NCI-H1417 (cell line): ENCODE data around the gene COL8A2.

ENCODE experiments used
- DNase-seq, 3 experiments: peaks; one replicate each; lab custom pipeline; 2025; lab: John Stamatoyannopoulos, UW

Gene COL8A2

DNA sequence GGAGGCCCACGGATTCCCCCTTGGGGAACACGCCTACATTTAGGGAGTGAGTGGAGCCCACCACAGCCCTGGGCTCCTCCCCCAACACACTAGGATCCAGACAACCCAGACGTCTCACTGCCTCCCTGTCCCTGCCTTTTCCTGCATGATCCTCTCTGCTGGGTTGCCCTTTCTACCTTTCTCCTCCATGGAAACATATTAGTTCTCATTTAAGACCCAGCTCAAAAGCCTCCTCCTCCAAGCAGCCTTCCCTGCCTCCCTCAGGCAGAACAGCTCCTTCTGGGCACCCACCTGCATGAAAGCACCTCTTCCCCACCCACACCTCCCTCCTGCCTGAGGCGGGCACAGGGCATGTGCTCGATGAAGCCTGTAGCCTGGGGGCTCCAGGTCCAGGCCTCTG, 10.7 kb downstream of the COL8A2 start:
- no peak for DNase-seq

GRCh38 chr1:36112823-36113222, 12.2 kb downstream of the COL8A2 start:
- no peak for DNase-seq

GRCh38 chr1:36111151-36111550, 13.9 kb downstream of the COL8A2 start:
- DNase-seq = no peak

DNA sequence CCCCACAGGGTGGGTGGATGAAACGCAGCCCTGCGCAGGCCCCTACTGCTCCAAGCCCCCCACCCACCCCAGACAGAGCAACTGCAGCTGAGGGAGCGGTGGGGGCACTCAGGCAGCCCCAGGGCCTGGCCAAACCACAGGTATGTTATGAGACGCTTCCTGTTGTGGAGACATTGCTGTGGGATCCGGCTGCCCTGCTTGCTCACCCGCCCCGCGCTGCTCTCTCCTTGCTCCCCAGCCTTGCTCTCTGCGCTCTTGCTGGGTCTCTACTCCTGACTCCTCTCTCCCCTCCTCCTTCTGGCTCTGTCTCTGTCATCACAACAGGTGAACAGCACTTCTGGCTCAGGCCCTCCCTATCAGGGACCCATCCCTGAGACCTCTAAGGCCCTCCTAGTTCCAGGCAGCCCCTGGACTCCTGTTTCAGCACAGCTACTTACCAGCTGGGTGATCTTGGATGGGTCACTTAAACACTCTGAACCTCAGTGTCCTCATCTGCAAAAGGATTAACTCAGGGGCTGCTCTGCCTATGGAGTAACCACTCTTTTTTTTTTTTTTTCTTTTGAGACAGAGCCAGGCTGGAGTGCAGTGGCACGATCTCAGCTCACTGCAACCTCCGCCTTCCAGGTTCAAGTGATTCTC, 15.9 kb downstream of the COL8A2 start:
- no peak for DNase-seq

DNA sequence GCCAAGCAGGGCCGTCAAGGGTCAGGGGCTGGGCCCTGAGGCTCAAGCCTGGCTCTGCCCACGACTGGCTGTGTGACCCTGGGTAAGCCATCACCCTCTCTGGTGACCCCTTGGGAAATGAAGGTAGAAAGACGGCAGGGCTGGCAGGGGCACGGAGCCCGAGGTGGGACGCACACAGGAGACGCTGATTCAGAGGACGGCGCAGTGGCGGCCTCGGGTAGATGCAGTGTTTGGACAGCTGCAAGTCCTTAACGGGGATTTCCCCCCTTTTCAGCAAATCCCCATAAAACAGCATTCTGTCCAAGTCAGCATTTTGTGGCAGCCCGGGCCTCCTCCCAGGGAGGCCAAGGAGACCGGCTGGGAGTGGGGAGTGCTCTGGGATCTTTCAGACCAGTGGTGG, 16.7 kb downstream of the COL8A2 start:
- DNase-seq = no peak

DNA sequence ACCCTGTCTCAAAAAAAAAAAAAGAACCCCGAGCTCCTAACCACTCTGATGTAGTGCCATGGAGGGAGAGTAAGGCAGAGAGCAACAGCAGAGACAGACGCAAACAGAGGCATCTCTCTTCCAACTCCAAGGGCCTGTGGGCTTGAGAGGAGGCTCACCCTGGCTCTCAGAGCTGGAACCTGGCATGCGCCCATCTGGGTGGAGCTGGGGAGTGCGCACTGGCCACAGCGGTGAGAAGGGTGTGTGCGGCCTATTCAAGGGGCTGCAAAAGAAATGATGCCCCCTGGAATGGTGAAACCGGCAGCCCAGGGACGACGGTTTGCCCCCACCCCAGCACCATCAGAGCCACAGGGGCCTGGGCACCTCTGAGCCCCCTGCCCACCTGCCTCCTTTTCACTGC, 17.6 kb downstream of the COL8A2 start:
- DNase-seq = no peak

GRCh38 chr1:36106269-36106668, 18.8 kb downstream of the COL8A2 start:
- DNase-seq = no peak

DNA sequence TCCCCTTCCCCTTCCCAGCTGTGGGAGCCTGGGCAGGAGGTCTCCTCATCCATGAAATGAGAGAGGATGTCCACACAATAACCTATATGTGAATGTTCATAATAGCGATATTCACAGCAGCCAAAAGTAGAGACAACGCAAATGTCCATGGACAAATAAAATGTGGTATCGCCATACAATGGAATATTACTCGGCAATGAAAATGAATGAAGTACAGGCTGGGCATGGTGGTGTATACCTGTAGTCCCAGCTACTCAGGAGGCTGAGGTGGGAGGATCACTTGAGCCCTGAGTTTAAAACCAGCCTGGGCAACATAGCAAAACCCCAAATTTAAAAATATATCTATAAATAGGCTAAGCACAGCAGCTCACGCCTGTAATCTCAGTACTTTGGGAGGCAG, 23.5 kb downstream of the COL8A2 start:
- no peak for DNase-seq

- DNase-seq = no peak
Observed at GRCh38 chr1:36100376-36100775, 24.6 kb downstream of the COL8A2 start.

GRCh38 chr1:36099681-36100341, 25.2 kb downstream of the COL8A2 start:
- DNase-seq = peak; percentile 55 to 77 (median 66)

GRCh38 chr1:36098650-36099365, 26.2 kb downstream of the COL8A2 start:
- DNase-seq = no peak

GRCh38 chr1:36097693-36098585, 27.1 kb downstream of the COL8A2 start:
- DNase-seq = no peak

DNA sequence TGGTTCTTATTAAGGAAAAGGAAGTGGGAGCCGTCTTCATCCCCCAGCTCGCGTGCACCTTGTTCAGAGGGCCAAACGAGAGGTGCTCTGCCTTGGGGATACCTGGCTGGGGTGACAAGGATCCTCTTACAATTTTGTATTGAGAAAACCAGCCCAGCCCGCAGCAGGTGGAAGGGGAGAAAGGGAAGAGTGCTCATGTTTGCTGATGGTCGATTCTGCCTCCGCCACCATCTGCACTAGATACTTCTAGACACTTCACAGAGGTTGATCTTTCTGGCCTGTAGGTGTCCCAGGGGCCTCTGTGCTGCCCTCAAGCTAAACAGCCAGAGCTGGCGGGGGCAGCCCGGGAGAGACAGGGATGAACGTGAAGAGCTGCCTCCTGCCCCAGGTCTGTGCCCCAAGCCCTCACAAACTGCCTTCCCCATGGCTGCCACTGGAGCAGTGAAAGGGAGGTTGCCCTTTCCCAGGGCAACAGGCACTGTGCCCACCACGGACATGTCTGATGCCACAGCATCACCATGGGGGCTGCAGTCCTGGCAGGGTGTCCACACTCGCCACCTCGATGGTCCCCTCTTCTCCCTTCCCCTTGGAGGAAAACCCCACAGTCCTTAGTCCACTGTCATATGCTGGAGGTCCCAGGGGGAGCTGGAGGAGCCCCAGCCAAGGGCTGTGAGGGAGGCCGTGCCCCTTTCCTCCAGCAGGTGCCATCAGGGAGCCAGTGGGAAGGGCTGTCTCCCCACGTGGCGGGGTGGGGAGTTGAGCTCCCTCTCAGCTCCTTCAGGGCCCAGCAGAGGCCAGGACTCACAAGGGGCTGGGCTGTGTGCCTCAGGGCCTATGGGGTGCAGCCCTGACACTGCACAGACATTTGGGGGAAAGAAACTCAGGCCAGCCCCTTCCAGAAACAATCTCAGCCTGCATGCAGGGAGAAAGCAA, 28.3 kb downstream of the COL8A2 start:
- DNase-seq = peak in 2 of 3 experiments; percentile 20 to 37

DNA sequence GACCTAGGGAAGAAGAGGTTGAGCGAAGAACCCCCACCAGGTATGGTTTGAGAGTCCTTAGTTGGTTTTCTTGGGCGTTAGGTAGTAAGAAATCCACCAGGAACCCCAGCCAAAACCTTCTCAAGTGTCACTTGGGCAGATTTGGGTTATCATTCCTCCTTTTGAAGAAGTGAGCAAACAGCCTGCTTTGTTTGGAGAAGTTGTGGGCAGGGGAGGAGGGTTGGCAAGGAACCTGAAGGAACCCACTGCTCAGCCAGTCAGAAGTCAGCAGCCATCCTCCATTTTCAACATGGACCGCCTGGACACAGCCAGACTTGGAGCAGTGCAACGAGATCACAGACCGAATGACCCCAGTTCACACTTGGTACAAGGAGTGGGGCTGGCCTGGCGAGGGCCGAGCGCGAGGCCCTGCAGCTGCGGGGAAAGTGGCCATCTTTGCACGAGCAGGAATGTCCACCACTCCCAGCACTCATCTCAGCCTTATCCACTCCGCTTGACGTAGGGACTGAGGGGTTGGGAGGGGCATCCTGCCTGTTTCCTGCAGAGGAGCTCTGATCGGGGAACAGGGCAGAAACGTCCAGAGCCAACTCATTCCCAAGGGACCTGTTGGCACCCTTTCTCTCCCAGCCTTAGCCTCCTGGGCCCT, 29.1 kb downstream of the COL8A2 start:
- no peak for DNase-seq

GRCh38 chr1:36094621-36095061, 30.4 kb downstream of the COL8A2 start:
- DNase-seq = no peak

- DNase-seq = no peak
Observed at GRCh38 chr1:36093929-36094328, 31.1 kb downstream of the COL8A2 start.

DNA sequence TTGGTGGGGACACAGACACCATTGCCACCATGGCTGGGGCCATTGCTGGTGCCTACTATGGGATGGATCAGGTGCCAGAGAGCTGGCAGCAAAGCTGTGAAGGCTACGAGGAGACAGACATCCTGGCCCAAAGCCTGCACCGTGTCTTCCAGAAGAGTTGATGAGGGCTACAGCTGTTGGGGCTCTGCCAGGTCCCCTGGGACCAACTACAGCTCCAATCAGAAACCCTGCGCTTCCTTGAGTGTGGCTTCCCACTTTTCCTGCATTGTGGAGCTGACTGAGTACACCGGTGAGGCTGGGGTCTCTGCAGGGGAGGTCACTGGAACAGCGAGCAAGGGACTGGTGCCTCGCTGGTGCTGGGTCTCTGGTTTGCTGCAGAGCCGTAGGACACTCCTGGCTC, 31.8 kb downstream of the COL8A2 start:
- DNase-seq = no peak

GRCh38 chr1:36092798-36093185, 32.2 kb downstream of the COL8A2 start:
- DNase-seq = no peak

GRCh38 chr1:36092166-36092797, 32.7 kb downstream of the COL8A2 start:
- DNase-seq = no peak

DNA sequence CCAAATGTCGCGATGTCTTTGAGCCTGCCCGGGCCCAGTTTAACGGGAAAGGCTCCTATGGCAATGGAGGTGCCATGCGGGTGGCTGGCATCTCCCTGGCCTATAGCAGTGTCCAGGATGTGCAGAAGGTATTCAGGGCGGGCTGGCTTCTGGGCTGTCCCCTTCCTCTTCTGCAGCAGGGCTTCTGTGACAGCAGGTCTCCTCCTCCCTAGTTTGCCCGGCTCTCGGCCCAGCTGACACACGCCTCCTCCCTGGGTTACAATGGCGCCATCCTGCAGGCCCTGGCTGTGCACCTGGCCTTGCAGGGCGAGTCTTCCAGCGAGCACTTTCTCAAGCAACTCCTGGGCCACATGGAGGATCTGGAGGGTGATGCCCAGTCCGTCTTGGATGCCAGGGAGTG, 33.3 kb downstream of the COL8A2 start:
- no peak for DNase-seq
